GM23248 (cell line): ENCODE data around the gene TBC1D22A. TPM values are rescaled to one million over a fixed set of nuclear protein-coding genes. Genes with fewer than 3 reads are reported as not detected.

ENCODE experiments used
- DNase-seq: peaks from one replicate; pipeline ENCODE4 v3.0.0-alpha.2; 2015
- H2AFZ ChIP-seq: fragments of 200-600 bp; sonication (generic); 2 replicates; pipeline ENCODE4 v1.6.1; 2016; ENCODE audit warnings: antibody characterized with exemption
- H3F3A ChIP-seq: fragments of 200-600 bp; sonication (generic); 2 replicates; pipeline ENCODE4 v1.6.1; 2016; ENCODE audit warnings: mild to moderate bottlenecking, antibody characterized with exemption, mixed run types; ENCODE audit not compliant: insufficient read depth
- H3K27ac ChIP-seq: fragments of 200-600 bp; sonication (generic); 2 replicates; pipeline ENCODE4 v1.5.1; 2016; ENCODE audit warnings: mild to moderate bottlenecking
- H3K27me3 ChIP-seq: fragments of 200-600 bp; sonication (generic); replicated peaks from 2 replicates; pipeline ENCODE4 v1.6.1; 2016; ENCODE audit warnings: mild to moderate bottlenecking; ENCODE audit not compliant: insufficient read depth
- H3K36me3 ChIP-seq: fragments of 200-600 bp; sonication (generic); 2 replicates; pipeline ENCODE4 v1.6.1; 2016; ENCODE audit warnings: low read depth, mild to moderate bottlenecking
- H3K4me1 ChIP-seq: fragments of 200-600 bp; sonication (generic); 2 replicates; pipeline ENCODE4 v1.6.1; 2016; ENCODE audit warnings: mild to moderate bottlenecking; ENCODE audit not compliant: insufficient read depth
- H3K4me2 ChIP-seq: fragments of 200-600 bp; sonication (generic); one replicate; pipeline ENCODE4 v1.6.1; 2016; ENCODE audit warnings: mild to moderate bottlenecking; ENCODE audit not compliant: unreplicated experiment
- H3K4me3 ChIP-seq: fragments of 200-600 bp; sonication (generic); 2 replicates; pipeline ENCODE4 v1.5.1; 2016; ENCODE audit warnings: mild to moderate bottlenecking
- H3K79me2 ChIP-seq: fragments of 200-600 bp; sonication (generic); 2 replicates; pipeline ENCODE4 v1.6.1; 2016; ENCODE audit warnings: mild to moderate bottlenecking; ENCODE audit not compliant: insufficient read depth
- H3K9ac ChIP-seq: fragments of 200-600 bp; sonication (generic); 2 replicates; pipeline ENCODE4 v1.6.1; 2016; ENCODE audit warnings: mild to moderate bottlenecking
- H3K9me2 ChIP-seq: fragments of 200-600 bp; sonication (generic); 2 replicates; pipeline ENCODE4 v1.6.1; 2016; ENCODE audit warnings: mixed run types, mild to moderate bottlenecking, moderate library complexity; ENCODE audit not compliant: insufficient read depth
- H3K9me3 ChIP-seq: fragments of 200-600 bp; sonication (generic); one replicate; pipeline ENCODE4 v1.6.1; 2017; ENCODE audit warnings: low read depth
- H4K20me1 ChIP-seq: fragments of 200-600 bp; sonication (generic); 2 replicates; pipeline ENCODE4 v1.6.0; 2016; ENCODE audit not compliant: insufficient read depth
- EZH2 ChIP-seq: fragments of 200-600 bp; sonication (generic); IDR thresholded peaks from 2 replicates; pipeline ENCODE4 v1.6.1; 2018; ENCODE audit warnings: antibody characterized with exemption, mild to moderate bottlenecking; ENCODE audit not compliant: insufficient read depth, poor library complexity, severe bottlenecking
- EZH2phosphoT487 ChIP-seq: fragments of 200-600 bp; sonication (generic); IDR thresholded peaks from 2 replicates; pipeline ENCODE4 v1.6.1; 2018; ENCODE audit warnings: antibody characterized with exemption, moderate library complexity, mild to moderate bottlenecking, low read depth; ENCODE audit not compliant: insufficient read depth
- WGBS, 2 experiments: methylation state at CpG; one replicate each; pipeline ENCODE4 v1.1.6; 2015 to 2017; ENCODE audit warnings: low lambda C conversion rate in 2 of 2, low coverage in 1 of 2; ENCODE audit errors: missing lambda C conversion rate in 2 of 2; 5-methylcytosine and 5-hydroxymethylcytosine counted together
- in situ Hi-C: fragments of 300-500 bp; cut with MboI; formaldehyde crosslinking; loops from 2 replicates; pipeline ENCODE4 v1.15.0; 2020
- polyA plus RNA-seq: library from polyadenylated mRNA; unstranded; fragments of >200 nt; fragmentation: Nextera tagmentation; extraction: Ambion mirVana; gene quantifications from 2 replicates; pipeline ENCODE4 v1.2.1, GENCODE V29; 2016
- total RNA-seq: library from RNA; depleted of rRNA; stranded (reverse); fragments of >200 nt; shearing (Covaris generic); gene quantifications from 2 replicates; pipeline ENCODE4 v1.2.3, GENCODE V29; 2014

The TBC1D22A gene
- total and polyA plus RNA-seq, 2 experiments from 2014 or later = 12.3 to 16.9 TPM

- H3K36me3 ChIP-seq = no peaks in the 10 kb centered on the region
- no peaks in the 10 kb centered on the region for H3K9me2 ChIP-seq
- H3K4me1 ChIP-seq = peaks cover 19% of the 10 kb centered on the region
- H3K27me3 ChIP-seq = no peaks in the 10 kb centered on the region
- H3K4me2 ChIP-seq = no peak overlapping the region
- H2AFZ ChIP-seq = no peak overlapping the region
- no peak for DNase-seq
- no peak for TF ChIP-seq EZH2
- no peak for TF ChIP-seq EZH2phosphoT487
- no peak overlapping the region for H3K9ac ChIP-seq
- no peak overlapping the region for H3K4me3 ChIP-seq
- H3K27ac ChIP-seq = no peak overlapping the region
- no peaks in the 10 kb centered on the region for H3K9me3 ChIP-seq
- H3K79me2 ChIP-seq = peaks cover 16% of the 10 kb centered on the region
- H4K20me1 ChIP-seq = no peaks in the 10 kb centered on the region
- 83 to 92% methylated on average over 2 of the region's 2 CpGs for WGBS, 2 experiments
- in situ Hi-C loops = no loop called here
- peaks cover 20% of the 10 kb centered on the region for H3F3A ChIP-seq
Observed at GRCh38 chr22:46757104-46757503, 5.3 kb upstream of the TBC1D22A start.

GRCh38 chr22:46758121-46758520 is 4.3 kb upstream of the TBC1D22A start:
- Histone ChIP-seq H3K79me2 (peaks cover 25% of the 10 kb centered on the region), H3K4me2 (no peak overlapping the region), H3K9me3 (no peaks in the 10 kb centered on the region), H4K20me1 (no peaks in the 10 kb centered on the region), H3K9ac (no peak overlapping the region), H3K27ac (no peak overlapping the region), H3K9me2 (no peaks in the 10 kb centered on the region), H3K4me3 (no peak overlapping the region), H2AFZ (no peak overlapping the region), H3F3A (peaks cover 18% of the 10 kb centered on the region), H3K27me3 (no peaks in the 10 kb centered on the region), H3K4me1 (peaks cover 19% of the 10 kb centered on the region), H3K36me3 (no peaks in the 10 kb centered on the region)
- no peak for DNase-seq
- in situ Hi-C loops = no loop called here
- WGBS, 2 experiments = 20 to 63% methylated on average over 1 of the region's 1 CpG
- no peak for TF ChIP-seq EZH2phosphoT487
- TF ChIP-seq EZH2 = no peak

DNA sequence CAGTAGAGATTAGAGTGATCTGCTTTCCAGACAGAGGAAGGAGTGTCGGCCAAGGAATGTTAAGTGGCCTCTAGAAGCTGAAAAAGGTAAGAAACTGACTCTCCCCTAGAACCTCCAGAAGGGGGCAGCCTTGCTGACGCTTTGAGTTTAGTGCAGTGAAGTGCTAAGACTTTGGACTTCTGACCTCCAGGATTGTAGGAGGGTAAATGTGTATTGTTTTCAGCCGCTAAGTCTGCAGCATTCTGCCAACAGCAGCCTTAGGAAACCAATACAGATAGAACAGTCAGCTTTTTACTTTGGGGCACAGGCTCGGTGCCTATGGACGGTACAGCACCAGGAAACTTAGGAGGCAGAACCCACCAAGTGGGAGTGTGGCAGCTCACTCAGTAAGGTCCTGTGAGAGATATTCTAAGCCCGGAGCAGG is 3.6 kb upstream of the TBC1D22A start:
- H3K9ac ChIP-seq = no peak overlapping the region
- H3K9me3 ChIP-seq = no peaks in the 10 kb centered on the region
- H4K20me1 ChIP-seq = no peaks in the 10 kb centered on the region
- peak; percentile 65 for DNase-seq
- no peak overlapping the region for H3K27ac ChIP-seq
- in situ Hi-C loops = no loop called here
- H3K27me3 ChIP-seq = no peaks in the 10 kb centered on the region
- H3K4me1 ChIP-seq = peaks cover 17% of the 10 kb centered on the region
- H3F3A ChIP-seq = peaks cover 11% of the 10 kb centered on the region
- WGBS, 2 experiments = 51 to 53% methylated on average over 6 of the region's 6 CpGs
- TF ChIP-seq EZH2phosphoT487 = no peak
- no peak for TF ChIP-seq EZH2
- no peaks in the 10 kb centered on the region for H3K36me3 ChIP-seq
- H3K4me3 ChIP-seq = no peak overlapping the region
- H3K4me2 ChIP-seq = no peak overlapping the region
- no peak overlapping the region for H2AFZ ChIP-seq
- H3K9me2 ChIP-seq = no peaks in the 10 kb centered on the region
- peaks cover 32% of the 10 kb centered on the region for H3K79me2 ChIP-seq

- no peaks in the 10 kb centered on the region for H3K9me2 ChIP-seq
- no peak for TF ChIP-seq EZH2phosphoT487
- TF ChIP-seq EZH2 = no peak
- H3K4me2 ChIP-seq = peak overlapping the region; percentile 88
- H3K9ac ChIP-seq = peak overlapping the region; percentile 96
- H3K4me1 ChIP-seq = peaks cover 20% of the 10 kb centered on the region
- peaks cover 11% of the 10 kb centered on the region; the same call in 1 of the 2 replicates for H3F3A ChIP-seq
- in situ Hi-C loops = no loop called here
- H3K36me3 ChIP-seq = no peaks in the 10 kb centered on the region
- no peak for DNase-seq
- 72 to 74% methylated on average over 6 of the region's 6 CpGs for WGBS, 2 experiments
- no peak overlapping the region for H2AFZ ChIP-seq
- peak overlapping the region; percentile 97 for H3K4me3 ChIP-seq
- peaks cover 54% of the 10 kb centered on the region for H3K79me2 ChIP-seq
- no peak overlapping the region for H3K27ac ChIP-seq
- no peaks in the 10 kb centered on the region for H3K27me3 ChIP-seq
- H3K9me3 ChIP-seq = no peaks in the 10 kb centered on the region
- H4K20me1 ChIP-seq = no peaks in the 10 kb centered on the region
Observed at GRCh38 chr22:46761017-46761416, 1.4 kb upstream of the TBC1D22A start.
